Lower lobe of right lung (tissue), 2 donors: ENCODE data around the gene GDPD1. TPM values are rescaled to one million over a fixed set of nuclear protein-coding genes. Genes with fewer than 3 reads are reported as not detected.
A peak's percentile ranks its signal among the peaks of the same experiment; 100 is the strongest.

Experiments used
- ATAC-seq, 2 donors: fragments of 200-7000 bp; cut with Tn5 transposase; one replicate each; pipeline ENCODE4 v1.9.1; 2020 to 2022; ENCODE audit warnings: mild to moderate bottlenecking in 2 of 2, moderate library complexity in 2 of 2
- DNase-seq: peaks from one replicate; pipeline ENCODE4 v3.0.0-alpha.2; 2020
- H3K27ac ChIP-seq: fragments of 200-600 bp; one replicate; pipeline ENCODE4 v1.8.0; 2022
- H3K27me3 ChIP-seq: fragments of 200-600 bp; one replicate; pipeline ENCODE4 v1.8.0; 2022; ENCODE audit warnings: low read depth
- H3K36me3 ChIP-seq: fragments of 200-600 bp; one replicate; pipeline ENCODE4 v1.8.0; 2022; ENCODE audit warnings: mild to moderate bottlenecking
- H3K4me1 ChIP-seq: fragments of 200-600 bp; one replicate; pipeline ENCODE4 v1.8.0; 2022
- H3K4me3 ChIP-seq: fragments of 200-600 bp; one replicate; pipeline ENCODE4 v1.8.0; 2022; ENCODE audit warnings: mild to moderate bottlenecking
- H3K9me3 ChIP-seq: fragments of 200-600 bp; one replicate; pipeline ENCODE4 v1.8.0; 2022
- CTCF ChIP-seq: fragments of 200-600 bp; IDR thresholded peaks from one replicate; pipeline ENCODE4 v1.8.0; 2022; ENCODE audit warnings: antibody characterized with exemption, mild to moderate bottlenecking
- intact Hi-C: fragments of 100-400 bp; cut with DNase I; formaldehyde crosslinking; loops from one replicate; pipeline ENCODE4 v1.11.0; 2022
- total RNA-seq: library from RNA; stranded (reverse); fragmentation: NEBNext Ultra II Directional; extraction: Animal tissue kit (Norgen Biotek cat#: 25700); gene quantifications from one replicate; pipeline ENCODE4 v1.2.1, GENCODE V29; 2021
- donor health status: DM: no; HTN: yes; CAD: no; lungs with severe emphysema.

The GDPD1 gene
- total RNA-seq, 1 donor from 2014 or later: 5.3 TPM

GRCh38 chr17:59292174-59292523, 71.8 kb downstream of the GDPD1 start:
- no peaks in the 10 kb centered on the region for H3K9me3 ChIP-seq
- peaks cover 12% of the 10 kb centered on the region for H3K4me1 ChIP-seq
- intact Hi-C loops: no loop called here
- H3K36me3 ChIP-seq: no peaks in the 10 kb centered on the region
- H3K4me3 ChIP-seq: no peak overlapping the region
- no peaks in the 10 kb centered on the region for H3K27me3 ChIP-seq
- no peak for DNase-seq
- ATAC-seq: no peak
- H3K27ac ChIP-seq: no peak overlapping the region
- TF ChIP-seq CTCF: no peak

GRCh38 chr17:59296190-59296589, 75.9 kb downstream of the GDPD1 start:
- DNase-seq (no peak), ATAC-seq (peak in 1 of 2 donors; percentile 27)
- H3K4me1 ChIP-seq: peaks cover 4% of the 10 kb centered on the region
- H3K4me3 ChIP-seq: no peak overlapping the region
- H3K36me3 ChIP-seq: no peaks in the 10 kb centered on the region
- peak overlapping the region; percentile 48 for H3K27ac ChIP-seq
- TF ChIP-seq CTCF: no peak
- no peaks in the 10 kb centered on the region for H3K9me3 ChIP-seq
- H3K27me3 ChIP-seq: no peaks in the 10 kb centered on the region
- intact Hi-C loops: no loop called here

- Histone ChIP-seq H3K9me3 (no peaks in the 10 kb centered on the region), H3K27me3 (no peaks in the 10 kb centered on the region), H3K36me3 (no peaks in the 10 kb centered on the region), H3K4me1 (peaks cover 4% of the 10 kb centered on the region), H3K27ac (no peak overlapping the region), H3K4me3 (no peak overlapping the region)
- ATAC-seq: no peak
- intact Hi-C loops: no loop called here
- DNase-seq: no peak
- no peak for TF ChIP-seq CTCF
Observed at GRCh38 chr17:59298521-59298920, 78.2 kb downstream of the GDPD1 start.

- Histone ChIP-seq H3K36me3 (no peaks in the 10 kb centered on the region), H3K4me1 (peaks cover 4% of the 10 kb centered on the region), H3K27ac (no peak overlapping the region), H3K9me3 (no peaks in the 10 kb centered on the region), H3K27me3 (no peaks in the 10 kb centered on the region), H3K4me3 (no peak overlapping the region)
- no peak for TF ChIP-seq CTCF
- DNase-seq (no peak), ATAC-seq (no peak)
- intact Hi-C loops: no loop called here
Observed at GRCh38 chr17:59299400-59300092, 79.2 kb downstream of the GDPD1 start.

- ATAC-seq: no peak
- Histone ChIP-seq H3K4me1 (peaks cover 3% of the 10 kb centered on the region), H3K36me3 (no peaks in the 10 kb centered on the region), H3K27me3 (no peaks in the 10 kb centered on the region), H3K4me3 (no peak overlapping the region), H3K27ac (no peak overlapping the region), H3K9me3 (no peaks in the 10 kb centered on the region)
- TF ChIP-seq CTCF: no peak
- DNase-seq: no peak
- intact Hi-C loops: no loop called here
Observed at GRCh38 chr17:59300941-59301340, 80.6 kb downstream of the GDPD1 start.
